Measurements from ENCODE around the gene PAX4. TPM values are rescaled to one million over a fixed set of nuclear protein-coding genes. Genes with fewer than 3 reads are reported as not detected.

Gene PAX4
- total and polyA plus RNA-seq, 2 experiments from 2014 or later: not detected

DNA sequence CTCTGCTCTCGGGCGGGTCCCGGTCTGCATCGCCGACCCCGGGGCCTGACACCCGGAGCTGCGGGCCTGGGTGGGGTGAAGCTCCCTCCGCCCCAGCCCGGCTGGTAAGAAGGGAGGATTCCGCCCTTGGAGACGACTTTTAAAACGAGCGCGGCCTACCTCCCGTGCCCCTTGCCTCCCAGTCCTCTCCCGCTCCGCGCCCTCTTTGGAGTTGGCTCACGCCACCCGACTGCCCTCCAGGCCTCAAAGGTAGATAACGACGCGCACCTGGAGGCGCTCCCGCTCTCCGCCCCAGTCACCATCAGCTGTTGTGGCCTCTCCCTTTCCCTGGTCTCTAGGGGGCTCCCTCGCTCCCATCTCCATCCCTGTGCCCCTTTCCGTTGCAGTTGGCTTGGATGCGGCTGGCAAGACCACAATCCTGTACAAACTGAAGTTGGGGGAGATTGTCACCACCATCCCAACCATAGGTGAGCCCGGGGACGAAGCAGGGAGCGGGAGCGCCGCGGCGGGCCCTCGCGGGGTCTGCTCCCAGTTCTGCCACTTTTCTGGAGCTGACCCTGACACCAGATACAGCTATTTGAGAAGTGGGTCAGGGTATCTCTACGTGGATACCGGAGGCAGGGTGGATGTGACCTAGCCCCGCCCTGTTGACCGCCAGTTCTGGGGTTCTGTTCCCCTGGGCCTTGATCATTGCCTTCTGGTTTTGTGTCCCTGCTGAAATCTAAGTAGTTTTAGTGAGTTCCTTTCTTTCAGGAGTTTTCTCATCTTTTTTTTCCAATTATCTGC is 29.1 kb downstream of the PAX4 start:
- H3K9me3 ChIP-seq (ENCODE audit: low read depth): no peaks in the 10 kb centered on the region
- peaks cover 6% of the 10 kb centered on the region for H3K36me3 ChIP-seq
- peaks cover 8% of the 10 kb centered on the region for H3K4me1 ChIP-seq (ENCODE audit: low read depth)
- peak overlapping the region; percentile 92 for H3K4me3 ChIP-seq
- peak overlapping the region; percentile 57 for H3K27ac ChIP-seq
- peak; percentile 58 to 77 for DNase-seq (ENCODE audit: low read depth in 1 of 2, low spot score in 1 of 2)
- TF ChIP-seq, protein P1, sequence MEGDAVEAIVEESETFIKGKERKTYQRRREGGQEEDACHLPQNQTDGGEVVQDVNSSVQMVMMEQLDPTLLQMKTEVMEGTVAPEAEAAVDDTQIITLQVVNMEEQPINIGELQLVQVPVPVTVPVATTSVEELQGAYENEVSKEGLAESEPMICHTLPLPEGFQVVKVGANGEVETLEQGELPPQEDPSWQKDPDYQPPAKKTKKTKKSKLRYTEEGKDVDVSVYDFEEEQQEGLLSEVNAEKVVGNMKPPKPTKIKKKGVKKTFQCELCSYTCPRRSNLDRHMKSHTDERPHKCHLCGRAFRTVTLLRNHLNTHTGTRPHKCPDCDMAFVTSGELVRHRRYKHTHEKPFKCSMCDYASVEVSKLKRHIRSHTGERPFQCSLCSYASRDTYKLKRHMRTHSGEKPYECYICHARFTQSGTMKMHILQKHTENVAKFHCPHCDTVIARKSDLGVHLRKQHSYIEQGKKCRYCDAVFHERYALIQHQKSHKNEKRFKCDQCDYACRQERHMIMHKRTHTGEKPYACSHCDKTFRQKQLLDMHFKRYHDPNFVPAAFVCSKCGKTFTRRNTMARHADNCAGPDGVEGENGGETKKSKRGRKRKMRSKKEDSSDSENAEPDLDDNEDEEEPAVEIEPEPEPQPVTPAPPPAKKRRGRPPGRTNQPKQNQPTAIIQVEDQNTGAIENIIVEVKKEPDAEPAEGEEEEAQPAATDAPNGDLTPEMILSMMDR (IDR thresholded peaks at IDR 0.05; ENCODE audit: low read depth, low read length): peak; percentile 65
- H3K27me3 ChIP-seq: no peaks in the 10 kb centered on the region

DNA sequence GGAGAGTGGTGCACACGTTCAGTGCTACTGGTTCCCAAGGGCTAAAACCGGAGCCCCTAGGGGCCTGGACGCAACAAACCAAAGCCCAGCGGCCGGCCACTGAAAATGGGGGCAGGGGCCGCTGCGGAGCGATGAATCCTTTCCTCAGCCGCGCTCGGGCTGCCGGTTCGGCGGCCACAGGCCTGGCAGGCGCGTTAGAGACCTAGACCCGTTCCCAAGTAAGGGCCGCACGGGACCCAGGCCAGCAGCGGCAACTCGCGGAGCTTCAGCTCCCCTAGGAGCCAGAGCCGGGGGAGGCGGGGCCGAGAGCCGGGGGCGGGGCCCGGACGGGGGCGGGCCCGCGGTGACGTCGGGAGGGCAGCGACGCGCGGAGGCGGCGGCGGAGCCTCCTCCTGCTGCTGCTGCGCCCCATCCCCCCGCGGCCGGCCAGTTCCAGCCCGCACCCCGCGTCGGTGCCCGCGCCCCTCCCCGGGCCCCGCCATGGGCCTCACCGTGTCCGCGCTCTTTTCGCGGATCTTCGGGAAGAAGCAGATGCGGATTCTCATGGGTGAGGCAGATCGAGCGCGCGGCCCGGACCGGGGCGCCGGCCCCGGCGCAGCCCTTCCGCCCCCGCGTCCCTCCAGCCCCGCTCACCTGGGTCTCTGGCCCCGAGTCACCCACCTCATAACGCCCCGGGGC is 29.8 kb downstream of the PAX4 start, which contains the start of gene ARF5:
TSS of gene ARF5 (plus strand) at position 393 of the 678 bp plus-strand sequence. CDS start at position 481, 88 bp downstream.
- H3K27me3 ChIP-seq: no peaks in the 10 kb centered on the region
- peak within 1 kb of the TSS; percentile 92 for H3K4me3 ChIP-seq
- no peaks in the 10 kb centered on the region for H3K9me3 ChIP-seq (ENCODE audit: low read depth)
- H3K27ac ChIP-seq: peak within 1 kb of the TSS; percentile 77
- TF ChIP-seq, protein P1 (IDR thresholded peaks at IDR 0.05; ENCODE audit: low read depth, low read length): no peak
- H3K36me3 ChIP-seq: peaks cover 6% of the 10 kb centered on the region
- peaks cover 9% of the 10 kb centered on the region for H3K4me1 ChIP-seq (ENCODE audit: low read depth)
- peak; percentile 88 to 91 for DNase-seq (ENCODE audit: low read depth in 1 of 2, low spot score in 1 of 2)

DNA sequence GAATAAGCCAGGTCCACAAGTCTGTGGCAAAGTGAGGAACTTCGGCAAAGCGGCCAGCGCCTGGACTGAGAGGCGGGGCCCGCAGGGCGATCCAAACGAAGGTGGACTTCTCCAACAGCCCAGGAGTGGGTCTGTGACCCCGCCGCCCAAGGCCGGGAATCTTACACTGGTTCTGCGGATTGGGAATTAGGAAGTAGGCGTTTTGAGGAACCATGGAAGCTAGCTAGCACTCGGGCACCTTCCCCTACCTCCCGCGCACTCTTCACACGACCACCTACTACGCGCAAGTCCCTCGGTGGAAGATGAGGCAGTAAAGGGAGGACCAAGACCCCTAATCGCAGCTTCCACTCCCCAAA is 30.3 kb downstream of the PAX4 start:
- H3K27me3 ChIP-seq: no peaks in the 10 kb centered on the region
- no peaks in the 10 kb centered on the region for H3K9me3 ChIP-seq (ENCODE audit: low read depth)
- peak overlapping the region; percentile 92 for H3K4me3 ChIP-seq
- H3K4me1 ChIP-seq (ENCODE audit: low read depth): peaks cover 9% of the 10 kb centered on the region
- peaks cover 7% of the 10 kb centered on the region for H3K36me3 ChIP-seq
- peak overlapping the region; percentile 77 for H3K27ac ChIP-seq
- TF ChIP-seq, protein P1 (IDR thresholded peaks at IDR 0.05; ENCODE audit: low read depth, low read length): no peak
- no peak for DNase-seq (ENCODE audit: low read depth in 1 of 2, low spot score in 1 of 2)

DNA sequence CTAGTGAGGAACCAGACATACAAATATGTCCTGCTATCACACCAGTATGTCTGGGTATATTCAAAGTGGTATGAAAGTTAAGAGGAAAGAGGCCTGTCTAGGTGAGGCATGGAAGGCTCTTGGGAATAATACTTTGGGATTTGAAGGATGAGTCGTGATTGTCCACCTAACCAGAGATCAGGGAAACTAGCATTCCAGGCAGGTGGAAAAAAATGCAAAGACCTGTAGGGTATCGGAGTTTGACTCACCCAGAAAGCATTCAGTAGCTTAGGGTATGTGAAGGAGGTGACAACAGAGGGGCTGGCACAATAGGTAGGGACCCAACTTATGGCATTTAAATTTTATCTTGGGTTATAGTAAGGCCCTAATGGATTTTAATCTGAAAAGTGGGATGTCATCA is 31.6 kb downstream of the PAX4 start:
- no peak overlapping the region for H3K4me3 ChIP-seq
- no peak overlapping the region for H3K27ac ChIP-seq
- DNase-seq (ENCODE audit: low read depth in 1 of 2, low spot score in 1 of 2): no peak
- H3K27me3 ChIP-seq: no peaks in the 10 kb centered on the region
- no peaks in the 10 kb centered on the region for H3K9me3 ChIP-seq (ENCODE audit: low read depth)
- H3K4me1 ChIP-seq (ENCODE audit: low read depth): peaks cover 9% of the 10 kb centered on the region
- H3K36me3 ChIP-seq: peaks cover 18% of the 10 kb centered on the region
- TF ChIP-seq, protein P1 (IDR thresholded peaks at IDR 0.05; ENCODE audit: low read depth, low read length): no peak

DNA sequence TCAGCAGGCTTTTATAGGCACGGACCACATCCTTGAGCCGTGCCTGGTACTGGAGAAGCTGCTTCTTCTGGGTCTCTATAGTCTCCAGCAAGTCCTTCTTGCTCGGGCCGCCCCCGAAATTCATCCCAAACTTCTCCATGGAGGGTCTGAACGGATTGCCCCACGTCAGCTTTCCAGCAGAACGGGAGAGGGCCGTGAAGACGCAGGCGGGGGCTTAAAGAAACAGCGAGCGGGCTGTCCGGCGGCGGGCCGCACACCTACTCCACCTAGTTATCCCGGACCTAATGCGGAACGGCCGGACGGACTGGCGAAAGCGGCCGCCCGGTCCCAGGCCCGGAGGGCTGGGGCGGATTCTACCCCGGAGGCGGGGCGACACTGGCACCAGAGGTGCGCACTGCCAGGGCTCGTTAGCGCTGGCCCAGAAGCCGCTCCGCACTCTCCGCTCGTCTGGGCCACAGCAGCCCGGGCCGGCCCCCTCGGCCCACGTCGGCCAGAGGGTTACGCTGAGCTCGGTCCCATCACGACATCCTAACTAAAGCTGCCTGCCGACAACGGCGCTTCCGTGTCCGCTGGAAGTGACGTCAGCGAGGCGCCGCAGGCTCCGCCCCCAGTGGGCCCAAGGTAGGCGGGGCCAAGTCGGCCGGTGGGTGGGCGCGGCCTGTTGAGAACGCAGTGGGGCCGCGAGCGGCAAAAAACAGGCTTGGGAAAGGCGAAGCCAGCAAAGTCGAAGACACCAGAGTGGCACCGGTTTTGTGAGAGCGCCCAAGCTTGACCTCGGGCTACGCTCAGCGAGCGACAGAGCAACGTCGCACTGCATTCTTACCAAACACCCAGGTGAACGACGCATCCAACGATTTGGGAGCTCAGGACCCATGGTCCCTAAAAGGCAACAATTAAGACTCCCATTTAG is 32.6 kb downstream of the PAX4 start, which contains the start of gene GCC1:
TSS of gene GCC1 (minus strand) at position 553 of the 910 bp plus-strand sequence. CDS start at position 139, 414 bp downstream.
- Histone ChIP-seq H3K27ac (peak within 1 kb of the TSS; percentile 83), H3K4me3 (peak within 1 kb of the TSS; percentile 85), H3K36me3 (peaks cover 15% of the 10 kb centered on the region), H3K9me3 (ENCODE audit: low read depth) (no peaks in the 10 kb centered on the region), H3K27me3 (no peaks in the 10 kb centered on the region), H3K4me1 (ENCODE audit: low read depth) (peaks cover 9% of the 10 kb centered on the region)
- TF ChIP-seq, protein P1 (IDR thresholded peaks at IDR 0.05; ENCODE audit: low read depth, low read length): no peak
- DNase-seq (ENCODE audit: low read depth in 1 of 2, low spot score in 1 of 2): peak; percentile 93 to 95

Measured in cardiac muscle cell (in vitro differentiated cells and primary cell).